KOPT-K1 (cell line): Measurements from ENCODE around the gene PLPP3.

Experiments
- H3K27ac ChIP-seq: fragments of 200-600 bp; sonication (generic); 2 replicates; pipeline ENCODE4 v1.5.1; 2016; ENCODE audit warnings: antibody characterized with exemption, mild to moderate bottlenecking, low read depth, low read length; ENCODE audit not compliant: poor library complexity, severe bottlenecking
- H3K36me3 ChIP-seq: fragments of 200-600 bp; sonication (generic); 2 replicates; pipeline ENCODE4 v1.5.1; 2017; ENCODE audit warnings: antibody characterized with exemption, mild to moderate bottlenecking, low read length, moderate library complexity; ENCODE audit not compliant: insufficient read depth
- H3K9me3 ChIP-seq: fragments of 200-600 bp; sonication (generic); 2 replicates; pipeline ENCODE4 v1.5.1; 2017; ENCODE audit warnings: antibody characterized with exemption, low read length, mild to moderate bottlenecking; ENCODE audit not compliant: insufficient read depth, poor library complexity, severe bottlenecking

PLPP3 gene

GRCh38 chr1:56491441-56491840, 87.9 kb downstream of the PLPP3 start:
- Histone ChIP-seq H3K9me3 (no peaks in the 10 kb centered on the region), H3K36me3 (no peaks in the 10 kb centered on the region), H3K27ac (no peak overlapping the region)

GRCh38 chr1:56490619-56491018, 88.7 kb downstream of the PLPP3 start:
- Histone ChIP-seq H3K9me3 (no peaks in the 10 kb centered on the region), H3K27ac (no peak overlapping the region), H3K36me3 (no peaks in the 10 kb centered on the region)

- H3K27ac ChIP-seq: no peak overlapping the region
- H3K36me3 ChIP-seq: no peaks in the 10 kb centered on the region
Measured at GRCh38 chr1:56489695-56490094, 89.7 kb downstream of the PLPP3 start.

GRCh38 chr1:56484695-56485094, 94.7 kb downstream of the PLPP3 start:
- Histone ChIP-seq H3K9me3 (no peaks in the 10 kb centered on the region), H3K27ac (no peak overlapping the region), H3K36me3 (no peaks in the 10 kb centered on the region)

More at GRCh38 chr1:56489695-56490094, 89.7 kb downstream of the PLPP3 start:
- H3K9me3 ChIP-seq: no peaks in the 10 kb centered on the region

- H3K9me3 ChIP-seq: no peaks in the 10 kb centered on the region
- no peak overlapping the region for H3K27ac ChIP-seq
- H3K36me3 ChIP-seq: no peaks in the 10 kb centered on the region
Measured at GRCh38 chr1:56483104-56483503, 96.3 kb downstream of the PLPP3 start.

- H3K36me3 ChIP-seq: no peaks in the 10 kb centered on the region
- no peaks in the 10 kb centered on the region for H3K9me3 ChIP-seq
- H3K27ac ChIP-seq: no peak overlapping the region
Measured at GRCh38 chr1:56482486-56482885, 96.9 kb downstream of the PLPP3 start.

GRCh38 chr1:56481140-56481694, 98.1 kb downstream of the PLPP3 start:
- Histone ChIP-seq H3K27ac (no peak overlapping the region), H3K36me3 (no peaks in the 10 kb centered on the region), H3K9me3 (no peaks in the 10 kb centered on the region)

GRCh38 chr1:56478734-56479133, 100.6 kb downstream of the PLPP3 start:
- no peak overlapping the region for H3K27ac ChIP-seq
- no peaks in the 10 kb centered on the region for H3K9me3 ChIP-seq
- H3K36me3 ChIP-seq: no peaks in the 10 kb centered on the region

GRCh38 chr1:56477164-56478111, 101.9 kb downstream of the PLPP3 start:
- no peaks in the 10 kb centered on the region for H3K9me3 ChIP-seq
- H3K36me3 ChIP-seq: no peaks in the 10 kb centered on the region
- H3K27ac ChIP-seq: no peak overlapping the region

- H3K36me3 ChIP-seq: no peaks in the 10 kb centered on the region
- no peak overlapping the region for H3K27ac ChIP-seq
- no peaks in the 10 kb centered on the region for H3K9me3 ChIP-seq
Measured at GRCh38 chr1:56473582-56474270, 105.6 kb downstream of the PLPP3 start.

- no peak overlapping the region for H3K27ac ChIP-seq
- H3K36me3 ChIP-seq: no peaks in the 10 kb centered on the region
Measured at GRCh38 chr1:56472860-56473259, 106.5 kb downstream of the PLPP3 start.

GRCh38 chr1:56469640-56470371, 109.6 kb downstream of the PLPP3 start:
- no peaks in the 10 kb centered on the region for H3K36me3 ChIP-seq
- H3K9me3 ChIP-seq: no peaks in the 10 kb centered on the region
- H3K27ac ChIP-seq: no peak overlapping the region

More at GRCh38 chr1:56472860-56473259, 106.5 kb downstream of the PLPP3 start:
- H3K9me3 ChIP-seq: no peaks in the 10 kb centered on the region

- Histone ChIP-seq H3K27ac (no peak overlapping the region), H3K9me3 (no peaks in the 10 kb centered on the region), H3K36me3 (no peaks in the 10 kb centered on the region)
Measured at GRCh38 chr1:56468518-56468917, 110.8 kb downstream of the PLPP3 start.

GRCh38 chr1:56466538-56466937, 112.8 kb downstream of the PLPP3 start:
- Histone ChIP-seq H3K27ac (no peak overlapping the region), H3K36me3 (no peaks in the 10 kb centered on the region), H3K9me3 (no peaks in the 10 kb centered on the region)

- H3K9me3 ChIP-seq: no peaks in the 10 kb centered on the region
- no peaks in the 10 kb centered on the region for H3K36me3 ChIP-seq
- H3K27ac ChIP-seq: no peak overlapping the region
Measured at GRCh38 chr1:56464294-56464693, 115.1 kb downstream of the PLPP3 start.
